Measurements from ENCODE around the gene MSX1.

DNA sequence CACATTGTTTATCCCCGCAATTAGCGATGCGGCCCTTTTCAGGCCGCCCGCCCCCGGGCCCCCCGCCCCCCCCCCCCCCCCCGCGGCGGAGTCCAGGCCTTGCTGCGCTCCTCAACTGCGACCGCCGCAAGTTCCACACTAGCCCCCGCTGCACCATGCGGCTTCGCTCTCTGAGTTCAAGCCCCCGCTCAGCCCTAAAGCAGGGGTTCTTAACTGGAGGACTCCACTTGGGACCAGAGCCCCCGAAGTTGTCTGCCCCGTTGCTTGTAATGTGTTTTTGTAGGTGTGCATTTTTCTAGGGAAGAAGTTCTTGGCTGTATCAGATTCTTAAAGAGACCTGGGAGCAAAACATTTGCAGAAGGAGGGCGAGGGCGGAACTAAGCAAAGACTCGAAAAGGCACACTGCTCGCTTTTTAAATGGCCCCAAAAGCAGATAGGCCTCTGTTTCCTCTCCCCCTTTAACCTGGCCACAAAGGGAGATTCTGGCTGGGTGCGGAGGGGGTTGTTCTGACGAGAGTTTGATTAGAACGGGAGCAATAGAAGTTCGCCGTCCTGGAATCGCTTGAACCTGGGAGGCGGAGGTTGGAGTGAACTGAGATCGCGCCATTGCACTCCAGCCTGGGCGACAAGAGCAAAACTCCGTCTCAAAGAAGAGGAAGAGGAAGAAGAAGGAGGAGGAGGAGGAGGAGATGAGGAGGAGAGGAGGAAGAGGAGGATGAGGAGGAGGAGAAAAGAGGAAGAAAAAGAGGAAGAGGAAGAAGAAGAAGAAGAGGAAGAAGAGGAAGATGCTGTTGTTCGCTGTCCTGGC lies 2.3 kb upstream of the MSX1 start:
- TF ChIP-seq, protein P1, sequence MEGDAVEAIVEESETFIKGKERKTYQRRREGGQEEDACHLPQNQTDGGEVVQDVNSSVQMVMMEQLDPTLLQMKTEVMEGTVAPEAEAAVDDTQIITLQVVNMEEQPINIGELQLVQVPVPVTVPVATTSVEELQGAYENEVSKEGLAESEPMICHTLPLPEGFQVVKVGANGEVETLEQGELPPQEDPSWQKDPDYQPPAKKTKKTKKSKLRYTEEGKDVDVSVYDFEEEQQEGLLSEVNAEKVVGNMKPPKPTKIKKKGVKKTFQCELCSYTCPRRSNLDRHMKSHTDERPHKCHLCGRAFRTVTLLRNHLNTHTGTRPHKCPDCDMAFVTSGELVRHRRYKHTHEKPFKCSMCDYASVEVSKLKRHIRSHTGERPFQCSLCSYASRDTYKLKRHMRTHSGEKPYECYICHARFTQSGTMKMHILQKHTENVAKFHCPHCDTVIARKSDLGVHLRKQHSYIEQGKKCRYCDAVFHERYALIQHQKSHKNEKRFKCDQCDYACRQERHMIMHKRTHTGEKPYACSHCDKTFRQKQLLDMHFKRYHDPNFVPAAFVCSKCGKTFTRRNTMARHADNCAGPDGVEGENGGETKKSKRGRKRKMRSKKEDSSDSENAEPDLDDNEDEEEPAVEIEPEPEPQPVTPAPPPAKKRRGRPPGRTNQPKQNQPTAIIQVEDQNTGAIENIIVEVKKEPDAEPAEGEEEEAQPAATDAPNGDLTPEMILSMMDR (IDR thresholded peaks at IDR 0.05; ENCODE audit: low read depth, low read length, missing input control): no peak
- TF ChIP-seq, protein P2, sequence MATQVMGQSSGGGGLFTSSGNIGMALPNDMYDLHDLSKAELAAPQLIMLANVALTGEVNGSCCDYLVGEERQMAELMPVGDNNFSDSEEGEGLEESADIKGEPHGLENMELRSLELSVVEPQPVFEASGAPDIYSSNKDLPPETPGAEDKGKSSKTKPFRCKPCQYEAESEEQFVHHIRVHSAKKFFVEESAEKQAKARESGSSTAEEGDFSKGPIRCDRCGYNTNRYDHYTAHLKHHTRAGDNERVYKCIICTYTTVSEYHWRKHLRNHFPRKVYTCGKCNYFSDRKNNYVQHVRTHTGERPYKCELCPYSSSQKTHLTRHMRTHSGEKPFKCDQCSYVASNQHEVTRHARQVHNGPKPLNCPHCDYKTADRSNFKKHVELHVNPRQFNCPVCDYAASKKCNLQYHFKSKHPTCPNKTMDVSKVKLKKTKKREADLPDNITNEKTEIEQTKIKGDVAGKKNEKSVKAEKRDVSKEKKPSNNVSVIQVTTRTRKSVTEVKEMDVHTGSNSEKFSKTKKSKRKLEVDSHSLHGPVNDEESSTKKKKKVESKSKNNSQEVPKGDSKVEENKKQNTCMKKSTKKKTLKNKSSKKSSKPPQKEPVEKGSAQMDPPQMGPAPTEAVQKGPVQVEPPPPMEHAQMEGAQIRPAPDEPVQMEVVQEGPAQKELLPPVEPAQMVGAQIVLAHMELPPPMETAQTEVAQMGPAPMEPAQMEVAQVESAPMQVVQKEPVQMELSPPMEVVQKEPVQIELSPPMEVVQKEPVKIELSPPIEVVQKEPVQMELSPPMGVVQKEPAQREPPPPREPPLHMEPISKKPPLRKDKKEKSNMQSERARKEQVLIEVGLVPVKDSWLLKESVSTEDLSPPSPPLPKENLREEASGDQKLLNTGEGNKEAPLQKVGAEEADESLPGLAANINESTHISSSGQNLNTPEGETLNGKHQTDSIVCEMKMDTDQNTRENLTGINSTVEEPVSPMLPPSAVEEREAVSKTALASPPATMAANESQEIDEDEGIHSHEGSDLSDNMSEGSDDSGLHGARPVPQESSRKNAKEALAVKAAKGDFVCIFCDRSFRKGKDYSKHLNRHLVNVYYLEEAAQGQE (IDR thresholded peaks at IDR 0.05): no peak
- no peak for TF ChIP-seq GABPA (IDR thresholded peaks at IDR 0.05 in 1 of 2, conservative IDR thresholded peaks at IDR 0.05 in 1 of 2)
- no peak for TF ChIP-seq JUND (IDR thresholded peaks at IDR 0.05)
- TF ChIP-seq, protein P3, sequence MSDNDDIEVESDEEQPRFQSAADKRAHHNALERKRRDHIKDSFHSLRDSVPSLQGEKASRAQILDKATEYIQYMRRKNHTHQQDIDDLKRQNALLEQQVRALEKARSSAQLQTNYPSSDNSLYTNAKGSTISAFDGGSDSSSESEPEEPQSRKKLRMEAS (IDR thresholded peaks at IDR 0.05): no peak
- TF ChIP-seq TAF1 (conservative IDR thresholded peaks at IDR 0.05): no peak
- TF ChIP-seq, protein P4, sequence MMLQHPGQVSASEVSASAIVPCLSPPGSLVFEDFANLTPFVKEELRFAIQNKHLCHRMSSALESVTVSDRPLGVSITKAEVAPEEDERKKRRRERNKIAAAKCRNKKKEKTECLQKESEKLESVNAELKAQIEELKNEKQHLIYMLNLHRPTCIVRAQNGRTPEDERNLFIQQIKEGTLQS (IDR thresholded peaks at IDR 0.05): no peak
- no peak for TF ChIP-seq YY1 (IDR thresholded peaks at IDR 0.05)
- TF ChIP-seq HNF4A (conservative IDR thresholded peaks at IDR 0.05): no peak
- TF ChIP-seq RAD21 (IDR thresholded peaks at IDR 0.05): no peak
- TF ChIP-seq, protein P5, sequence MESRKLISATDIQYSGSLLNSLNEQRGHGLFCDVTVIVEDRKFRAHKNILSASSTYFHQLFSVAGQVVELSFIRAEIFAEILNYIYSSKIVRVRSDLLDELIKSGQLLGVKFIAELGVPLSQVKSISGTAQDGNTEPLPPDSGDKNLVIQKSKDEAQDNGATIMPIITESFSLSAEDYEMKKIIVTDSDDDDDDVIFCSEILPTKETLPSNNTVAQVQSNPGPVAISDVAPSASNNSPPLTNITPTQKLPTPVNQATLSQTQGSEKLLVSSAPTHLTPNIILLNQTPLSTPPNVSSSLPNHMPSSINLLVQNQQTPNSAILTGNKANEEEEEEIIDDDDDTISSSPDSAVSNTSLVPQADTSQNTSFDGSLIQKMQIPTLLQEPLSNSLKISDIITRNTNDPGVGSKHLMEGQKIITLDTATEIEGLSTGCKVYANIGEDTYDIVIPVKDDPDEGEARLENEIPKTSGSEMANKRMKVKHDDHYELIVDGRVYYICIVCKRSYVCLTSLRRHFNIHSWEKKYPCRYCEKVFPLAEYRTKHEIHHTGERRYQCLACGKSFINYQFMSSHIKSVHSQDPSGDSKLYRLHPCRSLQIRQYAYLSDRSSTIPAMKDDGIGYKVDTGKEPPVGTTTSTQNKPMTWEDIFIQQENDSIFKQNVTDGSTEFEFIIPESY (IDR thresholded peaks at IDR 0.05): no peak

Data from liver (tissue), 3 donors.